ENCODE data around the gene ASF1B. TPM values are rescaled to one million over a fixed set of nuclear protein-coding genes. Genes with fewer than 3 reads are reported as not detected.
"Not testable (repeated sequence)": the region's sequence is repeated elsewhere in the genome, so short reads cannot be mapped to it uniquely, and the experiment has no call there.

Gene ASF1B
- total RNA-seq, 2 experiments from 2014 or later, result 117 to 124 TPM

DNA sequence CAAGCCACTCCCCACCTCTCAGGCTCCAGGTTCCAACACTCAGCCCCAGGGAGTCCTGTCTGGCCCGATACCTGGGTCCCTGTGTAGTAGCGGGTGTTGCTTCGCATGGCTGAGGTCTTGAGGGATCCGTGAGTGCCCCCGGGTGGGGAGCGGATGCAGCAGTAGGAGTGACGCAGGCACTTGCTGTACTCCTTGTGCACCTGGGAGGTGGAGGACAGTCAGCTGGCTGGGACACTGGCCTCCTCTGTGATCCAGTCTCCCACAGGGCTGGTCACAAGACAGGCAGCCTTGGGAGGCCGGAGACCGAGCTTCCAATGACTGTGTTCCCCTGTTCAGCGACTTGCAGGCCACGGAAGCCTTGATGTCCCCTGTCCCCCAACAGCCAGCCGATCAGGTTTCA, 16.3 kb upstream of the ASF1B start:
- no peak overlapping the region for H3K27ac Mint-ChIP-seq
- CTCF ChIA-PET, result interaction anchor here (1.1 kb wide), 1 partner anchor 95 kb away, joined by 3 read pairs; no protein-coding TSS in a partner anchor
- no peaks in the 10 kb centered on the region for H3K36me3 Mint-ChIP-seq
- no peaks in the 10 kb centered on the region for H3K27me3 Mint-ChIP-seq
- DNase-seq (no peak), ATAC-seq (no peak)
- peaks cover 19% of the 10 kb centered on the region for H3K4me1 Mint-ChIP-seq
- no peaks in the 10 kb centered on the region for H3K9me3 Mint-ChIP-seq (ENCODE audit: low read depth)
- H3K4me3 Mint-ChIP-seq, result no peak overlapping the region

DNA sequence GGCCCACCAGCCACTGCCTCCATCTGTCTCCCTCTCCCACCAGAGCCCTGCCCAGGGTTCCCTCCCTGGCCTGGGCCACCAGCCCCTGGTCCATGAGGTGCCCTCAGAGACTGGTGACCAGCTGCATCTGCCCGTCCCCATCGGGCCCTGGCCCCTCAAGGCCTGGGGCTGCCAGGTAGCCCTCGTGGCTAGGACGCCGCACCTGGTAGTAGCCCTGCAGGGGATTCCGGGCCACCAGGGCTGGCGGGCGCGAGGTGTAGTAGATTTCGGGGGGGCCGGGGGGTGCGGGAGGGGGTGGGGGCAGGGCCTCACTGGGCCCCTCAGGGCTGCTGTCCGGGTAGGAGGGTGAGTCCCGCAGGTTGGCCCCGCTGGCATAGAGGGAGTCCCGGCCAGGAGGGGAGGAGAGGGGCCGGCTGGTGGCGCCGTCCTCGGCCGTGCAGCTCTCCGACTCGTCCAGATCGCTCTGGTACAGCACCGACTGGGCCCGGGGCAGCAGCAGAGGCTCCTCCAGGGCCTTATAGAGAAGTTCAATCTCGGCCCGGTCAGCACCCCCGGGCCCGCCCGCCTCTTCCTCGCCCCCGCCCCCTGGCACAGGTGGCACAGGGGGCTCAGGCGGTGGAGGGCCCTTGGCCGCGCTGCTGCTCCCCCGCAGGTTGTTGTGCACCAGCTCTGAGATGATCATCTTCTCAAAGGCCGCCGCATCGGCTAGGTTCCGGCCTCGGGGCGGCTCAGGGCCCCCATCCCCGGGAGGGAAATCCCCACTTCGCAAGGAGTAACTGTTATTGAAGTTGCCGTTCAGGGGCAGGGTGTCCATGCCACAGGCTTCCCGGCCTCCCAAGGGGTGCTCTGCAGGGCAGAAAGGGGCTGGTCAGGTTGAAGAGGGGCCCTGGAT, 14.6 kb upstream of the ASF1B start:
- peaks cover 19% of the 10 kb centered on the region for H3K4me1 Mint-ChIP-seq
- peak overlapping the region; percentile 59 for H3K27ac Mint-ChIP-seq
- DNase-seq, result no peak
- no peaks in the 10 kb centered on the region for H3K36me3 Mint-ChIP-seq
- CTCF ChIA-PET, result interaction anchor here (1.4 kb wide), 1 partner anchor 14 kb away, joined by 6 read pairs; the partner anchor contains the start of gene ASF1B
- H3K27me3 Mint-ChIP-seq, result no peaks in the 10 kb centered on the region
- no peaks in the 10 kb centered on the region for H3K9me3 Mint-ChIP-seq (ENCODE audit: low read depth)
- no peak for ATAC-seq
- H3K4me3 Mint-ChIP-seq, result no peak overlapping the region

DNA sequence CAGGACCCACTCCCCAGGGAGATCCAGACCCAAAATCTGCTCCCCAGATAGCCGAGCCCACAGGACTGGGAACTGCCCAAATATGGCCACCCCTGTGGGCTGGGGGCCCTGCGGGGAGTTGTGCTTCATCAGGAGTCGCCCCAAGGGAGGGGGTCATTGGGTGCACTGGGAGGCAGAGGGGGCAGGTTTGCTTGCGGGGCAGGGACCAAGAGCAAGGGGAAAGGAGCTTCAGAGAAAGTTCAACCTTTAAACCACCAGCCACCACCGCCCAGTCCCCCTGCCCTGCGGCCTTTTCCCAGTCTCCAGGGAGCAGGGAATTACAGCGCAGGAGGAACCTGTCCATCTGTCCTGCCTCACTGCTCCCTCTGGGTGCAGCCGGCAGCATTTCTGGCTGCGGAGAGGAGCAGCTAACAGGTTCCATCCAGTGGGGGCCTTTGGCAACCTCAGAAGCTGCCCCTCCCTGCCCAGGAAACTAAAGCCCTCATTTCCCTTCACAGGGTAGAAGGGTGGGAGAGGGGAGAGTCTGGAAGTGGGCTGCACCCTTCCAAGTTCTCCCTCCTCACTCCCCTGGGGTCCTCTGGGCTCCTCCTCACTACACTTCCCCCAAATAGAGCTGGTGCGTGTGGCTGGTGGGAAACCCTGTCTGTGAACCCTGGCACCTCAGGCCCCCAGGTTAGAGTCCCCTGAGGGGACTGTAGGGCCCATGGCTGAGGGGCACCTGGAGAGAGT, 13.8 kb upstream of the ASF1B start:
- H3K27ac Mint-ChIP-seq, result peak overlapping the region; percentile 85
- no peaks in the 10 kb centered on the region for H3K9me3 Mint-ChIP-seq (ENCODE audit: low read depth)
- H3K36me3 Mint-ChIP-seq, result no peaks in the 10 kb centered on the region
- ATAC-seq (peak; percentile 2), DNase-seq (no peak)
- no peaks in the 10 kb centered on the region for H3K27me3 Mint-ChIP-seq
- H3K4me3 Mint-ChIP-seq, result no peak overlapping the region
- peaks cover 19% of the 10 kb centered on the region for H3K4me1 Mint-ChIP-seq
- CTCF ChIA-PET, result interaction anchor here (1.3 to 1.4 kb wide), 2 partner anchors 13 to 357 kb away, joined by 3 to 6 read pairs; partner anchors contain the start of gene ASF1B

GRCh38 chr19:14149509-14149994, 13.2 kb upstream of the ASF1B start:
- CTCF ChIA-PET, result interaction anchor here (1.3 to 2.8 kb wide), 3 partner anchors 12 to 358 kb away, joined by 3 to 22 read pairs (median 6); partner anchors contain the start of gene ASF1B
- ATAC-seq (peak; percentile 89), DNase-seq (peak; percentile 69)
- Mint-ChIP-seq H3K9me3 (ENCODE audit: low read depth) (no peaks in the 10 kb centered on the region), H3K4me1 (peaks cover 19% of the 10 kb centered on the region), H3K36me3 (no peaks in the 10 kb centered on the region), H3K27ac (peak overlapping the region; percentile 85), H3K27me3 (no peaks in the 10 kb centered on the region), H3K4me3 (peak overlapping the region; percentile 69)

- no peaks in the 10 kb centered on the region for H3K9me3 Mint-ChIP-seq (ENCODE audit: low read depth)
- H3K36me3 Mint-ChIP-seq, result no peaks in the 10 kb centered on the region
- peak overlapping the region; percentile 69 for H3K4me3 Mint-ChIP-seq
Measured at GRCh38 chr19:14148751-14149410, 12.5 kb upstream of the ASF1B start.

DNA sequence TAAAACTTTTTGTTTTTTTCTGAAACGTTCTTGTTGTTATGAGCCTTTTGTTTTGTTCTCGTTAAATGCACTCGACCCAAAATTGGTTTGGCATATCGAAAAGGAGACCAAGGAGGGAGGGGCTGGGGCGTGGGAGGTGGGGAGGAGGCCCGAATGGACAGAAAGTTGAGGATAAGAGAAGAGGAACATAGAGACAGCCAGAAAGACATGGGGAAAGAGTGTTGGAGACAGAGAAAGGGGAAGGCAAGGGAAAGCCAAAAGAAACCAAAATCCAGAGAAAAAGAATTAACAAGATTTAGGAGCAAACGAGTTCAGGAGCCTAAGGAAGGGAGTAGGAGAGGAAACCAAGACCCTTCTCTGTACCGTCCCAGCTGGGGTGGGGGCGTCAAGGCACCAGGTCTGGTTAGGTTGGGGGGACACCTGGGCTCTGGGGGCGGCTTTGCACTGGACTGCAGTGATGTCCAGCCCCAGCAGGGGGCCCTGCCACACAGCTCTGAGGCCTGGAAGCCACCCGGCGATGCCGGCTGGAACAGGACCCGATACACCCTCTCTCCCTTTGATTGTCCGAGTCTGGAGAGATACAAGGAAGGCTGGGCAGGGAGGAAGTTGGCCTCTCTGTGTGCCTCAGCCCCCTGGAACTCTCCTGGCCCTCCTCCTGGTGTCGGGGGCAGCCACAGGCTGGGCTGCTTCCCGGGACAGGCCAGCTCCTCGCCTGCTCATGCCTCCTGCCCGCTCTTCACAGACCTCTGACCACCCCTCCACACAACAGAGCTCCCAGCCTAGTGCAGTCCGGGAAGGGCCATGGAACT, 11.6 kb upstream of the ASF1B start:
- Mint-ChIP-seq H3K9me3 (ENCODE audit: low read depth) (no peaks in the 10 kb centered on the region), H3K27ac (peak overlapping the region; percentile 71), H3K27me3 (no peaks in the 10 kb centered on the region), H3K36me3 (no peaks in the 10 kb centered on the region), H3K4me1 (peaks cover 19% of the 10 kb centered on the region), H3K4me3 (no peak overlapping the region)
- peak; percentile 63 for ATAC-seq
- CTCF ChIA-PET, result interaction anchor here (1.0 to 2.8 kb wide), 9 partner anchors 8 to 347 kb away, joined by 3 to 22 read pairs (median 5); partner anchors contain the start of gene ASF1B
- DNase-seq, result peak; percentile 68

More at GRCh38 chr19:14148751-14149410, 12.5 kb upstream of the ASF1B start:
- Mint-ChIP-seq H3K27ac (peak overlapping the region; percentile 85), H3K27me3 (no peaks in the 10 kb centered on the region), H3K4me1 (peaks cover 19% of the 10 kb centered on the region)
- CTCF ChIA-PET, result interaction anchor here (1.0 to 2.8 kb wide), 8 partner anchors 9 to 358 kb away, joined by 3 to 22 read pairs (median 6); partner anchors contain the start of gene ASF1B
- no peak for DNase-seq
- ATAC-seq, result no peak

- Mint-ChIP-seq H3K4me1 (peaks cover 21% of the 10 kb centered on the region), H3K4me3 (no peak overlapping the region), H3K27ac (no peak overlapping the region), H3K27me3 (no peaks in the 10 kb centered on the region), H3K36me3 (no peaks in the 10 kb centered on the region), H3K9me3 (ENCODE audit: low read depth) (no peaks in the 10 kb centered on the region)
- DNase-seq (no peak), ATAC-seq (no peak)
- CTCF ChIA-PET, result interaction anchor here (1.4 to 2.8 kb wide), 5 partner anchors 9 to 348 kb away, joined by 3 to 22 read pairs (median 16); partner anchors contain the start of gene ASF1B
Measured at GRCh38 chr19:14146789-14147216, 10.4 kb upstream of the ASF1B start.

DNA sequence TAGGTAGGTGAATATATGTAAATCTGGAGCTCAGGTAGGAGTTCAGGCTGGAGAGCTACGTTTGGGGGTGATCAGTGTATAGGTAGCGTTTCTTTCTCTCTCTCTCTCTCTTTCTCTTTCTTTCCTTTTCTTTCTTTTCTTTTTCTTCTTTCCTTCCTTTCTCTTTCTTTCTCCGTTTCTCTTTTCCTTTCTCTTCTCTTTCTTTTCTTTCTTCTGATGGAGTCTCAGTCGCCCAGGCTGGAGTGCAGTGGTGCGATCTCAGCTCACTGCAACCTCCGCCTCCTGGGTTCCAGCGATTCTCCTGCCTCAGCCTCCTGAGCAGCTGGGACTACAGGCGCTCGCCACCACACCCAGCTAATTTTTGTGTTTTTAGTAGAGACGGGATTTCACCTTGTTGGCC, 9.8 kb upstream of the ASF1B start:
- H3K27me3 Mint-ChIP-seq; H3K36me3 Mint-ChIP-seq; H3K9me3 Mint-ChIP-seq (ENCODE audit: low read depth); DNase-seq; ATAC-seq; H3K27ac Mint-ChIP-seq; H3K4me3 Mint-ChIP-seq: not testable (repeated sequence)
- CTCF ChIA-PET, result interaction anchor here (0.6 to 2.2 kb wide), 6 partner anchors 9 to 341 kb away, joined by 3 to 16 read pairs (median 4); partner anchors contain the start of gene ASF1B
- peaks cover 21% of the 10 kb centered on the region for H3K4me1 Mint-ChIP-seq

- peaks cover 21% of the 10 kb centered on the region for H3K4me1 Mint-ChIP-seq
- no peak overlapping the region for H3K4me3 Mint-ChIP-seq
- H3K27ac Mint-ChIP-seq, result no peak overlapping the region
- CTCF ChIA-PET, result interaction anchor here (1.0 to 2.2 kb wide), 5 partner anchors 8 to 204 kb away, joined by 3 to 16 read pairs (median 4); partner anchors contain the start of gene ASF1B
- ATAC-seq, result no peak
- H3K9me3 Mint-ChIP-seq (ENCODE audit: low read depth), result no peaks in the 10 kb centered on the region
- no peaks in the 10 kb centered on the region for H3K27me3 Mint-ChIP-seq
- H3K36me3 Mint-ChIP-seq, result peaks cover 2% of the 10 kb centered on the region
- no peak for DNase-seq
Measured at GRCh38 chr19:14145381-14145780, 9.0 kb upstream of the ASF1B start.

DNA sequence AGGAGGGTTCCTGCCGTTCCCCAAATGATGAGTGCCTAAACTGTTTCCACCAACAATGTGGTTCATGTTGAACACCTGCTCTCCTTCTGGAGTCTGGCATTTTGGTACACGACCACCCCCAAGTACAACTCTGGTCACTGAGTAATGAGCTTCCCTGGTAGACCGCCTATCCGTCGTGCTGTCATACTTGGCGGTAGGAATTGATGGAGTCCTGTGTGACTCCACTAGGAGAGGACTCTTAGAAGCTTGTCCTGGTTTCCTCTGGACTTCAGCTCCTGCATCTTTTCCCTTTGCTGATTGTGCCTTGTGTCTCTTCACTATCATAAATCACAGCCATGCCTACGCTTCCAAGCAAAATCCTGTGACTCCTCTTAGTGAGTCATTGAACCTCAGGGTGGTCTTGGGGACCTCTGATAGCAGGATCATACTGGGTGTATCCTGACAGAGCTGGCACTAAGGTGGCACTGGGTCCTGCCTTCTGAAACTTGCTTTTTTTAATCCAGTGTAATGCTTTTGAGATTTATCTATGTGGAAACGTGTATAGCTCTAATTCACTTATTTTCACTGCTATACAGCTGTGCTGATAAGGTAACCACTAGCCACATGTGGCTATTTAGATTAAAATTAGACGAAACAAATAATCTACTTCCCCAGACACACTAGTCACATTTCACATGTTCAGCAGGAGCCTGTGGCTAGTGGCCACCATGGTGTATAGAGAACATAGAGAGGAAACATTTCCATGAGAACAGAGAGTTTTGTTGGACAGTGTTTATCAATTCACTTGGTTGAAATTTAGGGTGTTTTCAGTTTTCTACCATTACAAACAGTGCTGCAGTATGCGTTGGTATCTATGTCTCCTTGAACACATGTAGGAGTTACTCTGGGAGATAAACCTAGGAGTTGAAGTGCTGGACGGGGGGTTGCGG, 6.1 kb upstream of the ASF1B start:
- Mint-ChIP-seq H3K36me3 (peaks cover 2% of the 10 kb centered on the region), H3K4me1 (peaks cover 10% of the 10 kb centered on the region), H3K4me3 (no peak overlapping the region), H3K27ac (no peak overlapping the region), H3K9me3 (ENCODE audit: low read depth) (no peaks in the 10 kb centered on the region), H3K27me3 (no peaks in the 10 kb centered on the region)
- CTCF ChIA-PET, result interaction anchor here (0.6 to 2.3 kb wide), 4 partner anchors 25 to 264 kb away, joined by 4 to 8 read pairs (median 5); no protein-coding TSS in a partner anchor
- ATAC-seq (no peak), DNase-seq (no peak)

DNA sequence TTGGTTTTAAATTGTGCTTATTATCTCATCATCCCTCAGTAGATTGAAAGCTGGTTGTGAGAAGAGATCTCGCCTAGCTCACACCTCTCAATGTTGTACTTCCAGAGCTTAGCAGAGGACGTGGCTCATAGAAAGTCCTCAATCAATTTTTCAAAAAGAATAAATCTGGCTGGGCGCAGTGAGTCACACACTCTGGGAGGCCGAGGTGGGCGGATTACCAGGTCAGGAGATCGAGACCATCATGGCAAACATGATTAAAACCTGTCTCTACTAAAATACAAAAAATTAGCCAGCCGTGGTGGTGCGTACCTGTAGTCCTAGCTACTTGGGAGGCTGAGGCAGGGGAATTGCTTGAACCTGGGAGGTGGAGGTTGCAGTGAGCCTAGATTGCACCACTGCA, 4.7 kb upstream of the ASF1B start:
- peaks cover 5% of the 10 kb centered on the region for H3K36me3 Mint-ChIP-seq
- ATAC-seq (no peak), DNase-seq (no peak)
- no peaks in the 10 kb centered on the region for H3K27me3 Mint-ChIP-seq
- H3K4me3 Mint-ChIP-seq, result no peak overlapping the region
- peaks cover 13% of the 10 kb centered on the region for H3K4me1 Mint-ChIP-seq
- no peaks in the 10 kb centered on the region for H3K9me3 Mint-ChIP-seq (ENCODE audit: low read depth)
- H3K27ac Mint-ChIP-seq, result no peak overlapping the region
- CTCF ChIA-PET, result interaction anchor here (1.5 to 2.3 kb wide), 2 partner anchors 208 to 265 kb away, joined by 5 to 8 read pairs; no protein-coding TSS in a partner anchor
